ENCODE results near the gene AQP2.
A peak's percentile ranks its signal among the peaks of the same experiment; 100 is the strongest.

AQP2 gene

DNA sequence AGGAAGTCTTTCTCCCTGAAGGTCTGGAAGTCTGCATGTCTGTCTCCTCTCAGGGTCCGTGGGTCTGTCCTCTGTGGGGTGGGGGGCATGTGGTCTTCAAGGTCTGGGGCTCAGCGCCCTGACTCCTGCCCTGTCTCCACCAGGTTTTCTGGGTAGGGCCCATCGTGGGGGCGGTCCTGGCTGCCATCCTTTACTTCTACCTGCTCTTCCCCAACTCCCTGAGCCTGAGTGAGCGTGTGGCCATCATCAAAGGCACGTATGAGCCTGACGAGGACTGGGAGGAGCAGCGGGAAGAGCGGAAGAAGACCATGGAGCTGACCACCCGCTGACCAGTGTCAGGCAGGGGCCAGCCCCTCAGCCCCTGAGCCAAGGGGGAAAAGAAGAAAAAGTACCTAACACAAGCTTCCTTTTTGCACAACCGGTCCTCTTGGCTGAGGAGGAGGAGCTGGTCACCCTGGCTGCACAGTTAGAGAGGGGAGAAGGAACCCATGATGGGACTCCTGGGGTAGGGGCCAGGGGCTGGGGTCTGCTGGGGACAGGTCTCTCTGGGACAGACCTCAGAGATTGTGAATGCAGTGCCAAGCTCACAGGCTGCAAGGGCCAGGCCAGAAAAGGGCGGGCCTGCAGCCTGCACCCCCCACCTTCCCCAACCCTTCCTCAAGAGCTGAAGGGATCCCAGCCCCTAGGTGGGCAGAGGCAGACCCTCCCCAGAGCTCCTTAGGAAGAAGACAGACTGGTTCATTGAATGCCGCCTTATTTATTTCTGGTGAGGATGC, 14.5 kb downstream of the AQP2 start:
- DNase-seq (ENCODE audit: low read depth), result no peak
- TF ChIP-seq, protein P1, sequence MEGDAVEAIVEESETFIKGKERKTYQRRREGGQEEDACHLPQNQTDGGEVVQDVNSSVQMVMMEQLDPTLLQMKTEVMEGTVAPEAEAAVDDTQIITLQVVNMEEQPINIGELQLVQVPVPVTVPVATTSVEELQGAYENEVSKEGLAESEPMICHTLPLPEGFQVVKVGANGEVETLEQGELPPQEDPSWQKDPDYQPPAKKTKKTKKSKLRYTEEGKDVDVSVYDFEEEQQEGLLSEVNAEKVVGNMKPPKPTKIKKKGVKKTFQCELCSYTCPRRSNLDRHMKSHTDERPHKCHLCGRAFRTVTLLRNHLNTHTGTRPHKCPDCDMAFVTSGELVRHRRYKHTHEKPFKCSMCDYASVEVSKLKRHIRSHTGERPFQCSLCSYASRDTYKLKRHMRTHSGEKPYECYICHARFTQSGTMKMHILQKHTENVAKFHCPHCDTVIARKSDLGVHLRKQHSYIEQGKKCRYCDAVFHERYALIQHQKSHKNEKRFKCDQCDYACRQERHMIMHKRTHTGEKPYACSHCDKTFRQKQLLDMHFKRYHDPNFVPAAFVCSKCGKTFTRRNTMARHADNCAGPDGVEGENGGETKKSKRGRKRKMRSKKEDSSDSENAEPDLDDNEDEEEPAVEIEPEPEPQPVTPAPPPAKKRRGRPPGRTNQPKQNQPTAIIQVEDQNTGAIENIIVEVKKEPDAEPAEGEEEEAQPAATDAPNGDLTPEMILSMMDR (conservative IDR thresholded peaks at IDR 0.05; ENCODE audit: control insufficient read depth, insufficient read depth, low read depth, low read length), result no peak
- H3K4me3 ChIP-seq (ENCODE audit: control insufficient read depth, low read depth, low read length), result no peak overlapping the region

DNA sequence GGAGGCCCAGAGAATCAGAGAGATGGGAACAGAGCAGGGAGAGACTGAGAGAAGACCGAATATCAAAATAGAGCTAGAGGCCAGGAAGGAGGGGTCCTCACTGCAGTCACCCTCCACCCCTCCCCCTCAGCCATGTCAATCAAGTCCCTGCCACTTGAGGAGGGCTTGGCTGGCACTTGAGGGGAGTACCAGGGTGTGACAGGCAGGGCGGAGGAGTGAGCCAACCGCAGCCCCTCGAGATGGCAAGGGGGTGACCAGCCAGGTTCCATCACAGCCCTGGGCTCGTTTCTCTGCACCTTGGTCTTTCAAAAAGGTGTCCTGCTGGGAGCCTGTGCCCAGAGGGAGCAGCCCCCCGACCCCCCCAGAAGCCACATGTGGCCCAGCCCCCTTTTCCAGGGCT, 15.3 kb downstream of the AQP2 start:
- DNase-seq (ENCODE audit: low read depth), result no peak
- no peak overlapping the region for H3K4me3 ChIP-seq (ENCODE audit: control insufficient read depth, low read depth, low read length)
- TF ChIP-seq, protein P1 (conservative IDR thresholded peaks at IDR 0.05; ENCODE audit: control insufficient read depth, insufficient read depth, low read depth, low read length), result no peak

DNA sequence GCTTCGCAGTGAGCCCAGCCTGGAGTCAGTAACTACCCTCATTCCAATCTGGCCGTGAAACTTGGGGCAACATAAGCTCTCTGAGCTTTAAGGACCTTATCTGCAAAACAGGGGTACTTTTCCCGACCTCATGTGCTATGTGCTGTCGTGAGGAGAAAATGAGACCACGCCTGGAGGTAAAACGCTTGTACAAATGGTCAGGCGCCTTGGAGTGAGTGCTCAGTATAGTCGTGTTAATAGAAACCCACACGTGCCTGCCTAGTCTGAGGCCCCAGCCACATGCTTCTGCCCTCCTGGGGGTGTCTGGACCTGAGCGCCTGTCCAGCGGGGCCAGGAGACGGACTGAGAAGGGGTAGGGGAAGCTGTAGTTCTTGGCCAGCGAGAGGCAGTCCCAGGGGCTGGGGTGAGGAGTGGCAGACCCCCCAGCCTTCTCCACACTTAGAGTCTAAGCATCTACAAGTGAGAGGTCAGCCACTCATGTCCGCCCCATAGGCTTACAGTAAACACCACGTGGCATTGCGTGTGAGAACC, 16.0 kb downstream of the AQP2 start:
- H3K4me3 ChIP-seq (ENCODE audit: control insufficient read depth, low read depth, low read length), result no peak overlapping the region
- TF ChIP-seq, protein P1 (conservative IDR thresholded peaks at IDR 0.05; ENCODE audit: control insufficient read depth, insufficient read depth, low read depth, low read length), result no peak
- no peak for DNase-seq (ENCODE audit: low read depth)

DNA sequence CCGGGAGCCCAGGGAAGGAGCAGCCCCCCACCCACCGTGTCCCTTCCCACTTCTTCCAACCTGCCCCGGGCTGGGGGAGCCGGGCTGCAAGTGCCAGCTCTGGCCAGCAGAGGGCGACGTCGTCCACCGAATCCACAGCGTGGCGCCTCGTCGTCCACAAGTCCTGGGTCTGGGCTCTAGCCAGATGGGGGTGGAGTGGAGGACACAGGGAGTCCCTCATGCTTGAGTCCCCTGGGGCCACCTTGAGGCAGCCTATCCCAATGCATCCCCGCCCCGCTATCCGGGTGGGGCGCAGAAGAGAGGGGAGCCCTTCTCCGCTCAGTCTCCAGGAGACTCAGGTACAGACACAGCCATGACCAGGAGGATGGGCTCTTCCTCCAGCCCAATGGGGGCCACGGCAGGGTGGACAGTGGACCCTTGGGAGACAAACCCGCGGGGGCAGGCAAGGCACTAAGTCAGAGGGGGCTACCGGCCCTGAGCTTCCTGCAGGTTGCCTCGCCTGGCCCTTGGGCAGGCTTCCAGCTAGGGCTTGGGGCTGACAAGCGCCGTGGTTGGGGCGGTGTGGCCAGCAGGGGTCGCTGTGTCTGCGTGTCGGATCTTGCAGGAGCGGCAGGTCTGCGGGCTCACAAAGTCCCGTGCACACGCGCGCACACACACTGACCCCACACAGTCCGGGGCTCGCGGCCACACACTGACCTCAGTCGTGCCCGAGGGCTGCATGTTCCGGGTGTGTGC, 16.7 kb downstream of the AQP2 start:
- H3K4me3 ChIP-seq (ENCODE audit: control insufficient read depth, low read depth, low read length), result peak overlapping the region; percentile 44
- DNase-seq (ENCODE audit: low read depth), result peak; percentile 82
- TF ChIP-seq, protein P1 (conservative IDR thresholded peaks at IDR 0.05; ENCODE audit: control insufficient read depth, insufficient read depth, low read depth, low read length), result peak; percentile 73

DNA sequence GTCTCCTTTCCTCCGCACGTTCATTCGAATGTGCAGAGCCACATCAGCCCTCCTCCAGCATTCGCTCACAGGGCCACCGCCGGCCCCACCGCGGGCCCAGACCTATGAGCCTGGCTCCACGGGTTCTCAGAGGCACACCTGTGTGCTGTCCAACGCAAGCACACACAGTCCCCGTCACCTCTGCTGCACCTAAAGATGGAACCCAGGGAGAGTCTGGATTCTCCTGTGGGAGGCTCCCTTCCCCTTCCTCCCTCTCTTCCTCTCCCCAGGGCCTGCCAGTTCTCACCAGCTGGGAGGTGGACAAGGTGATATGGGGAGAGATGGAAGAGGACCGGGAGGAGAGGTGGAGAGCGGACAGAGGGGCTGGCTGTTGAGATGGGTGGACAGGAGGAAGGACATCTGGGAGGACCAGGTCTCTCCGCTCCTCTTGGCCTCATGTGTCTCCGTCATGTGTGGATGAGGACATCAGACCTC, 17.3 kb downstream of the AQP2 start:
- peak overlapping the region; percentile 44 for H3K4me3 ChIP-seq (ENCODE audit: control insufficient read depth, low read depth, low read length)
- DNase-seq (ENCODE audit: low read depth), result no peak
- TF ChIP-seq, protein P1 (conservative IDR thresholded peaks at IDR 0.05; ENCODE audit: control insufficient read depth, insufficient read depth, low read depth, low read length), result no peak

DNA sequence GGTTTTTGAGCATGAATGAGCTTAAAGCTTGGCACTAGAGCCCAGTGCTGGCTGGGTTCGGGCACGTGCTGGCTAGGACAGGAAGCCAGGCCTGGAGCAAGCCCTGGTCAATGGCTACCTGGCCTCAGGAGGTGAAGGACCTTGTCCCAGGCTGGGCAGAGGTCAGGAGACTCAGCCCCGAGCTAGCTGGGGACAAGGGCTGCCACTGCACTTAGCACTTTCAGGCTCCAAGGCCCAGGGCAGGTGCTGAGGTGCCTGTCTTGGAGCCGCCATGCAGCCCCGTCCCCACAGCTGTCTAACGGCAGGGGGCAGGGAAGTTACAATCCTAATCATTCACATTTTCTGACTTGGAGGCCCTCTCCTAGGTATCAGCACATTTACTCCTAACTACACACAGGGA, 17.9 kb downstream of the AQP2 start:
- no peak for DNase-seq (ENCODE audit: low read depth)
- TF ChIP-seq, protein P1 (conservative IDR thresholded peaks at IDR 0.05; ENCODE audit: control insufficient read depth, insufficient read depth, low read depth, low read length), result no peak
- H3K4me3 ChIP-seq (ENCODE audit: control insufficient read depth, low read depth, low read length), result no peak overlapping the region
